Uterus (tissue), 2 donors: ENCODE measurements around the gene TPI1.

Source experiments
- POLR2A ChIP-seq, 2 donors: fragments of 450-650 bp; IDR thresholded peaks; one replicate each; pipeline ENCODE4 v1.6.1; 2016; ENCODE audit warnings: antibody characterized with exemption in 2 of 2, mild to moderate bottlenecking in 1 of 2, moderate library complexity in 1 of 2
- TF ChIP-seq, protein P1 (sequence below), 4 experiments: fragments of 200-600 bp in 2 of 4; fragments of 450-650 bp in 2 of 4; sonication (generic) in 2 of 4; IDR thresholded peaks; one replicate each; pipeline ENCODE4 v1.5.1; 2016 to 2019; ENCODE audit warnings: antibody characterized with exemption in 4 of 4, mild to moderate bottlenecking in 2 of 4, moderate library complexity in 1 of 4

GRCh38 chr12:6834254-6834653 is 33.1 kb upstream of the TPI1 start:
- TF ChIP-seq, protein P1, sequence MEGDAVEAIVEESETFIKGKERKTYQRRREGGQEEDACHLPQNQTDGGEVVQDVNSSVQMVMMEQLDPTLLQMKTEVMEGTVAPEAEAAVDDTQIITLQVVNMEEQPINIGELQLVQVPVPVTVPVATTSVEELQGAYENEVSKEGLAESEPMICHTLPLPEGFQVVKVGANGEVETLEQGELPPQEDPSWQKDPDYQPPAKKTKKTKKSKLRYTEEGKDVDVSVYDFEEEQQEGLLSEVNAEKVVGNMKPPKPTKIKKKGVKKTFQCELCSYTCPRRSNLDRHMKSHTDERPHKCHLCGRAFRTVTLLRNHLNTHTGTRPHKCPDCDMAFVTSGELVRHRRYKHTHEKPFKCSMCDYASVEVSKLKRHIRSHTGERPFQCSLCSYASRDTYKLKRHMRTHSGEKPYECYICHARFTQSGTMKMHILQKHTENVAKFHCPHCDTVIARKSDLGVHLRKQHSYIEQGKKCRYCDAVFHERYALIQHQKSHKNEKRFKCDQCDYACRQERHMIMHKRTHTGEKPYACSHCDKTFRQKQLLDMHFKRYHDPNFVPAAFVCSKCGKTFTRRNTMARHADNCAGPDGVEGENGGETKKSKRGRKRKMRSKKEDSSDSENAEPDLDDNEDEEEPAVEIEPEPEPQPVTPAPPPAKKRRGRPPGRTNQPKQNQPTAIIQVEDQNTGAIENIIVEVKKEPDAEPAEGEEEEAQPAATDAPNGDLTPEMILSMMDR (IDR thresholded peaks at IDR 0.05): no peak
- TF ChIP-seq POLR2A (IDR thresholded peaks at IDR 0.05): no peak
